ENCODE measurements around the gene STMP1. TPM values are rescaled to one million over a fixed set of nuclear protein-coding genes. Genes with fewer than 3 reads are reported as not detected.
"Not testable (repeated sequence)": the region's sequence is repeated elsewhere in the genome, so short reads cannot be mapped to it uniquely, and the experiment has no call there.

Gene STMP1
- total RNA-seq, 1 donor from 2014 or later, result 22.1 TPM

DNA sequence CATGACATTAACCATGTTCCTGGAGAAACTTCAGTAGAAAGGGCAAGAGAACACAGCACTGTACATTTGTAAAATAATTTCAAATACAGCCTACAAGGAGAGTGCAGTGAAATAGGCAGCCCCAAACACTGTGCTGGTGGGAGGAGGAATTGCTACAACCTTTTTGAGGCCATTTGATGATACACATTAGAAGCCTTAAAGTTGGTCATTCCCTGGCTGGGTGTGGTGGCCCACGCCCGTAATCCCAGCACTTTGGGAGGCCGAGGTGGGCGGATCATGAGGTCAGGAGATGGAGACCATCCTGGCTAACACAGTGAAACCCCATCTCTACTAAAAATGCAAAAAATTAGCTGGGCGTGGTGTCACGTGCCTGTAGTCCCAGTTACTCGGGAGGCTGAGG is 30.3 kb downstream of the STMP1 start:
- not testable (repeated sequence) for DNase-seq (ENCODE audit: extremely low read depth, low read depth, low spot score)

DNA sequence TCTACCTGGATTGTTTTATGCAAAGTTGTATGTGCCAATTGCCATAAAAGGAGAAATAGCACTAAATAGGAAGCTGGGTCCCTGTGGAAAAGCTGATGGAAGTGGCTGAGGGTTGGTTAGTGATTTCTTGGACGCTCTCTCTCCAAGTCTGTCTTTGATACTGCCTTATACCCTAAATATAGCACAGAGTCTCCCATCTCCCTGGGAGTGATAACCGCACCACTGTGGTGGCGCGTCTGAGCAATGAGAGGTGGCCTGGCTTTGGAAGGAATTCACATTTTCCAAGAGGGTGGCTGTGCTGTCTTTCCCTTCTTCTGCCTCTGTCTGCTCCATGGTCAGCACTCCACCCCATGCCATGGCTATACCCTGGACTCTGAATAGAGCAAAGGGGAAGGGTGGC is 31.2 kb downstream of the STMP1 start:
- no peak for DNase-seq (ENCODE audit: extremely low read depth, low read depth, low spot score)

DNA sequence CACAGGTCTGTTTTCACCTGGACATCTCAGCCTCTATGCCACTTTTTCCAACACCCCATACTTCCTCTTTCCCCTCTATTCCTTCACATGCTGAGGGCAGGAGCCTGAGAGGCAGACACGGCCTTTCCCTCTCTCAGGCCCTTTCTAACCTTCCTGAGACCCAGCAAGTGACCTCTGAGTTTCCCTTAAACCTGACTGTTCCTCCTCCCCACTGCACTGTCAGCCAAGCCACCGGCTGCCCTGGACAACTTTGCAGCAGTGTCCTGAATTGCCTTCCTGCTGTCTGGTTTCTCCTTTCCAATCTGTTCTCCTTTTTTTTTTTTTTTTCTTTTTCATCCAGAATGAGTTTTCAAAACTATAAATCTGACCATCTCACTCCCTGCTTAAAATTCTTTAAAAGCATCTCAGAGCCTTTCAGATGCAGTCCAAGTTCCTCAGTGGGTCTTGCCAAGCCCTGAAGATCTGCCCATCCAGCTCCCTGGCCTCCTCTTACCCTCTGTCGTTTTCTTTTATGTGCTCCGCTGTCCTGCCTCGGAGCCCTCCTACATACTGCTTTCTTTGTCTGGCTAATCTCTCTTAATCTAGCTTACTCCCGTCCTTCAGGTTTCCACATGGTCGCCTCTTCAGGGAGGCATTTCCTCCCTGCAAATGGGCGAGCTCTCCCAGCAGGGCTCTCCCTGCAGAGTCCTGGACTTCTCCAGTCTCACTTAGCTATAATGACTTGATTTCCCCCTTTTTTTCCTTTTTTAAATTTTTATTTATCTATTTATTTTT is 35.1 kb downstream of the STMP1 start:
- no peak for DNase-seq (ENCODE audit: extremely low read depth, low read depth, low spot score)

DNA sequence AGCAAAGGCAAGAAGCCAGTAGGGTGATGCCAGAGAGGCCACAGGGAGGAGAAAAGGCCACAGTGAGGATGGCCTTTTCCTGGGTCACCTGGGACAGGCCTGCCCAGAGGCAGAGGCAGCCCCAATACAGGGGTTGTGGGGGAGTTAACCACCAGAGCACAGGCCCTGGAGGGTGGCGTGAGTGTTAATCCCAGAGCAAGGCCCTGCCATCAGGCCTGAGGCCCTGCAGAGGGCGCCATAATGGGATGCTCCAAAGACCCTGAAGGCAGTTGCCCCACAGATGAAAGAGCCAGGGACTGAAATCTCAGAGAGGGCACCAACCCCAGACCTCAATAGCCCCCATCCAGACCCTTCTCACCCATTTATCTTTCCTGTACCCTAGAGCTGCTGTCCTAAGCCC is 41.8 kb downstream of the STMP1 start:
- DNase-seq (ENCODE audit: extremely low read depth, low read depth, low spot score), result no peak

DNA sequence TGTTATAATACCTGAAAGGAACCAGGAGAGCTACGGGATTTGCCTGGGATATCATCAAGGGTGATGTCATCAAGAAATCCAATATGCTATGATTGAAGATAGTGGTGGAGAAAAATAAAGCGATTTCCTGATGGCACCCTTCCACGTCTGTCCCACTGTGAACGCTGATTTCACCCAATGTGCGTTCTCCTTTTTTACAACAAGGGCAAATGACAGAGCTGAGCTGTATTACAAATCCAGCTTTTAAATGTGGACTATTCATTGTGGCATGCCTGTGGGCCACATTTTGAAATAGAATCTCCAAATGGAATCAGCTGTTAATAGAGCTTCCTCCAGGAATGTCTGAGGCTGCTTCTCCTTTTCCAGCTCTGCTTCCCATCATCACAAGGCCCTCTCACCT is 42.4 kb downstream of the STMP1 start:
- DNase-seq (ENCODE audit: extremely low read depth, low read depth, low spot score), result no peak

DNA sequence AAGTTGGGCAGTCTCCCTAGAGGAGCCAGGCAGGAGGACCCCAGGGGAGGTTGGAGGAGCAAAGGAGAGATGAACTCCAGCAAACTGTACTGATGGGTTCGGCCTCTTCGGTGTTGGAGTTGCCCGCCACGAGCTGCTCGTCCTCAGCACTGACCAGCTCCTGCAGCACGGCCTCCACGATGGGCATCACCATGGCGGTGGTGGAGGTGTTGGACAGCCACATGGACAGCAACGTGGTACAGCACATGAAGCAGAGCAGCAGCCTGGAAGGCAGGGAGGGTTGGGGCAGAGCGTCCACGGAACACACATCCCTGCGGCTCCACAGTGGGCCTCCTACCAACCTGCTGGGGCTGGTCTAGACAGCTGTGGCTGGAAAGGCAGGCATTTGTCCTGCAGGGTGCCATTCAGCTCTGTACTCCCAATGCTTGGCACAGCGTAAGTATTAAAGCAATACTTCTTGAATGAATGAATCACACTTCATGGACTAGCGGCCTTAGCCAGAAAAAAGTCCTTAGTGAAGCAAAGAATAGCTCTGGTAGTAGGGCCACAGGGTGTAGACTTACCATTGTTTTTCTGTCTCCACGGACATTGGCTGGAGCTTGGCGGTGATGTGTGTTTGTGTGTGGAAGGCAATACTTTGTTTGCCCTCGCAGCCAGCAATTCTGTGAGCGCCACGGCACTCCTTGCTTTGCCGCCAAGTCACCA is 43.9 kb downstream of the STMP1 start:
- DNase-seq (ENCODE audit: extremely low read depth, low read depth, low spot score), result no peak

DNA sequence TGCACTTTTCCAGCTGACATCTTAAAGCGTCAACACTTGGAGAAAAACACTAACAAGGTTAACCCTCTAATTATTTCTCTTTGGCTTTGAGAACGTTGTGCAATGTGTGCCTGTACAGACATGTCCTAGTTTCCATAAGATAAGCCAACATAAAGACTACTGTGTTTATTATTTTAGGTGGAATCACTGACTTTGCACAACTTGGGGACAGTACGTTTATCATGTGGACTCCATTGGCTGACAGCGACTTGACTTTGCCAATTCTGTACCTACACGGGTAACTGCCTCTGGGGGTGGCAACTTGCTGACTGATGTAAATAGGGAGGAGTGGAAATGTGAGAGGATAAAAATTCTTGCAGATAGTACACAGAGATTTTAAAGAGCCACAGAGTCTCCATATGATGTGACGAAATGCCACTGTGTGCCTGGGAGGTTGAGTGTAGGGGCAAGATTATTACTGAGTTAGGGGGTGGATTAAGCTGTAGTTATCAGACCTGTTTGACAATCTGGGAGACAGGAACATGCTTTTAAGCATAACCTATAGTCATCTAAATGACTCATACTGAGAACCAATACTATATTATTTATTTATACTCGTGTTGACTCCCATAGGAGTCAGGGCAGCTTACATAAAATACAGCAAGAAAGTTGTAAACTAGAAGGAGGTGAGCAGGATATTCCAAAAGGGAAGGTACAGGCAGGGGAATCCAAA is 44.7 kb downstream of the STMP1 start:
- DNase-seq (ENCODE audit: extremely low read depth, low read depth, low spot score), result no peak

DNA sequence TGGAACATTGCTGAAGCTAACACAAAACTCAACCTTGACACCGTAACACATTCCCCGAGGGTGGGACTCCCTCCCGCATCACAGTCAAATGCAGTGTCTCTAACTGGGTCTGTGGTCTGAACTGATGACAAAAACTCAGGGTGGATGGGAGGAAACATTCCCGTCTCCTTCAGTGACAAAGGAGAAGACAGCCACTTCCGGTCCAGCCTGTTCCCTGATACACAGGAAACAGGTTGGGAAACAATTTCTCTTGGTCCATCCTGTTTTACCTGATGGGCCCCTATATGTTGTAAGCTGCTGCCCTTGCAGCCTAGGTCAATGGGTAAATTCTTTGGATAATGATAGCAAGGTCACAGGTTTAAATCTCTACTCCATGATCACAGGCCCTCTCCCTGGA is 45.3 kb downstream of the STMP1 start:
- no peak for DNase-seq (ENCODE audit: extremely low read depth, low read depth, low spot score)

DNA sequence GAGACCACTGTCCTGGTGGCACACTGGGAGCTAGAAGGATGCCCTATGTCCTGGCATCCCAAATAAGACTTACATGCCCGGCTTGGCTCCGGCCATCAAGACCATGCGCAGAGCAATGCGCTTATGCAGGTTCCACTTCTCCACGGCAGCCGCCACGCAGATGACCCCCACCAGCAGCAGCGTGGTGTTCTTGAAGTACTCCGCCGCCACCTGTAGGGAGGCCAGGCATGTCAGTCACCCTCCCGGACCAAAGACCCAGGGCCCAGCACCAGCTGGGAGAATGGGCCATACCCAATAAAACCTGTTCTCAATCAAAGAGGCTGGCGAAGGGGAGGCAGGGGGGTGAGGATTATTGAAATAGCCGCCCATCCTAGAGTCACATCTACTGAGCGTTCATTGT is 45.7 kb downstream of the STMP1 start:
- DNase-seq (ENCODE audit: extremely low read depth, low read depth, low spot score), result no peak

DNA sequence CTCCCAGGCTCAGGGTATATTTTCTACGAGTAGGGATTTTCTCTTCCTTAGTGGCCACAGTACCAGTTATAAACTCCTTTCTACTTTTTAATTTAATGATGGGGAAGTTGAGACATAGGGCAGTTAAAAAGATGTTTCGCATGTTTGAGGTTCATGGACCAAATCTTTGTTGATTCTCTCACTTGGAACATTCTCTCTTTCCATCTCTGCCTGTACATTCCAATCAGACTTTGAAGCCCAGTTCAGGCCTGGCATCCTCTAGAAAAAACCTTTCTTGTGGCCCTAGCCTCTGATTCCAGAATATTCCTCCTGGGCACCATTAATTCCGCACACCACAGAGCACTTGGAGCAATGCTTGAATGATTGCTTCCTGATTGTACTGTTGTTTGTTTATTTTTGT is 47.2 kb downstream of the STMP1 start:
- DNase-seq (ENCODE audit: extremely low read depth, low read depth, low spot score), result no peak

DNA sequence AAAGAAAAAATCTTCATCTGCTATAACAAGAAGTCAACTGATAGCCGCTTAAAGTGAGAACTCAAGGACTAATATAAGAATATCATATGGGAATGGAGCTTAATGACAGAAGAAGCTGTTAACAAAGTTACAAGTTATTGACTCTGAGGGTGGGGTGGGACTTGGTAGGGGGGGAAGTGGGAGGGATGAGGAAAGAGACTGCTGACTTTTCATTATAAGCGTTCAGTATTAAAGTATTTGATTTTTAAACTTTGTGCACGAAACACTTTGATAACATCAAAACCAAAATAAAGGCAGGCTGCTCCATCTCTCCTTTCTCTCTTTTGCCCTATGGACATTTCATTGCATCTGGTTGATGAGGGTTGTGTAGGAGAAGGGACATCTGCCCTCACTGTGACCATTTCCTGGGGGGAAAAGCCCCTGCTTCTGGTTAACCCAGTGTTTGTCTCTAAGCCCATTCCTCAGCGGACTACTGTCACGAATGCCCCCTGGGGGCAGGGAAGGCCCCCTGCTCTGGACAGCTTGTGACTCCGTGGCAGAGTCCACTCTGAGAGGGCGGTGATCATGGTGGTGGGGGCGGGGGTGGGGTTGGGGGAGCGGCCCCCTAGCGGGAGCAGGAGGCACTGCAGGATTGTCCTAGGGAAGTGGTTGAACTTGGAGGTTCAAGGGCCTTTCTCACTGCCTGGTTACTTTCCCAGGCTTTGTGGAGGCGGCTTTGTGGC is 48.3 kb downstream of the STMP1 start:
- no peak for DNase-seq (ENCODE audit: extremely low read depth, low read depth, low spot score)

DNA sequence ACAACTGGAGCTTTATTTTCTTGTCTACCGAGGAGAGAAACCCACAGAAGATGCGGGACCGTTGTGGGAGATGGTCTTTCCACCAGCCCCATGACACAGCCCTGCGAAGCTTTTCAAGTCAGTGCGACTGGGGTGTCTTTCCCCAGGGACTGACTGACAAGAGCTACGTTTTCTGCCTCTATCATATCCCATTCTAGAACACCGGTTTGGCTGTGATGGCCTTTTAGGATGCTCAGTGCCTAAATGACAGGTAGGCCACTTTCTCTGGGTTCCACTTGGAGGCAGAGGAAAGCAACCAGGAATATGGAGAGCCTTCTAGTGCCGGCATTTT is 48.8 kb downstream of the STMP1 start:
- DNase-seq (ENCODE audit: extremely low read depth, low read depth, low spot score), result no peak

DNA sequence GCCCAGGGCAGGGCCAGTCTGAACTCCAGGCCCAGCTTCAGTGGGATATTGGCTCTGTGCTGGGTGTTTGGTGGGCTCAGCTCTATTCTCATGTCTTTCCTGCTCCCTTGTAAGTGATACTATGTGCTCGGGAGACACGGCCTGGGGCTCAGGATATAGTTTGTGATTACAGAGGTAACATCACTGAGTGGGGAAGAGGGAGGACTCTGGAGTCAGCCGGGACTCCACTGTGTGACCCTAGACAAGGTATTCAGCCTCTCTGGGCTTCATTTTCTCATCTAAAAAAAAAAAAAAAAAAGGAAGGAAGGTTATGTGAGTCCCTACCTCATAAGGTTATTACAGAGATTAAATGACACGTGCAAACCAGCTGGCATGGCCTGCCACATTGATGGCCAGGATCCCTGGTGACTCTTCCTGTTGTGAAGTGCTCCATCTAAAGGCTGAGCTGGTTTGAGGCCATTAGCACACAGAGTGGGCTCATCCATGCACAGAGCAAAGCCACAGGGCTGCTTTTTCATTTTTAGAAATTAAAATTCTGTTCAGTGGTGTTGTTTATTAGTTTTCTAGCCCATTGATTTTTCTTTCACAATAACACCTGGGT is 50.0 kb downstream of the STMP1 start:
- no peak for DNase-seq (ENCODE audit: extremely low read depth, low read depth, low spot score)

DNA sequence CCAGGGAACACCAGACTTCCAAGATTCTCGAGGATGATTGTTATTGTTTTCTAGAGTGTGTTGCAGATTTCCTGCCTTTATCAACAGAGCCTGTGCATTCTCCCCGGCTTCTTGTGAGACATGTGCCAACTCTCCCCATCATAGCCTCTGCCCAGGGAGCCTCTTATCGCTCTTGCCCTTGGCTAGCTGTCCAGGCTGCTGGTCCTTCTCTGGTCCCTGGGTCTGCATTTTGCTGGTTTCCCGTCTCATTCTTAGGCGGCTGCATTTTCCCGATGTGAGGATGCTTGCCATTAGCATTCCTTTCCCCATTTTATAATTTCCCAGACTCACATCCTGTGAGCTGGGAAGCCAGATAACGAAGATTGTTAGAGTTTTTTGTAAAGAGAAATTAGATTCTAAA is 50.5 kb downstream of the STMP1 start:
- no peak for DNase-seq (ENCODE audit: extremely low read depth, low read depth, low spot score)

DNA sequence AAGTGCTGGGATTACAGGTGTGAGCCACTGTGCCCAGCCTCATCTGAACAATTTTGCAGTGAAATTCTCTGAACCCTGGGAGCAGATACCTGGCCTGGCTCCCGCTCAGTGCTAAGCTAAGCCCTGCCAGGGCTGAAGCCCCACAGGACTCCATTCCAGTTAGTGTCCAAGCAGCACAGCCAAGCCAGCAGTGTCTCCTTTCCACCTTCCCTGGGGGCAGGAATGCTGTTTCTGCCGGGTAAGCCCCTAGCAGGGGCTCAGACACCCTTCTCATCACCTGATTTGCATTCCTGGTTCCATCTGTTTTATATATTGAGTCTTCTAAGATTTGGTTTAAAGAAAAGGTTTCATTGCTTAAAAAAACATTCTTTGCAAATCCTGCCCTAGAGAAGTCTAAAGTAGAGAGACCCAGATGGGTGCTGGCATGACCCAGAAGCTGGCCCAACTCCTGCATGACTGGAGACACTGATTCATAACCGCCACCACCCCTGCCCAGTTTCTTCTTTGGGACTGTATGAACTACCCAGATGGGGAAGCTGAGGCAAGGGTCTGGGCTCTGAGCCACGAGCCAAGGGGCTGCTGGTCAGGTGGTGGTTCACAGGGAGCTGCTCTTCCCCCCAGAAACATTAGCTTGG is 51.6 kb downstream of the STMP1 start:
- DNase-seq (ENCODE audit: extremely low read depth, low read depth, low spot score), result no peak

DNA sequence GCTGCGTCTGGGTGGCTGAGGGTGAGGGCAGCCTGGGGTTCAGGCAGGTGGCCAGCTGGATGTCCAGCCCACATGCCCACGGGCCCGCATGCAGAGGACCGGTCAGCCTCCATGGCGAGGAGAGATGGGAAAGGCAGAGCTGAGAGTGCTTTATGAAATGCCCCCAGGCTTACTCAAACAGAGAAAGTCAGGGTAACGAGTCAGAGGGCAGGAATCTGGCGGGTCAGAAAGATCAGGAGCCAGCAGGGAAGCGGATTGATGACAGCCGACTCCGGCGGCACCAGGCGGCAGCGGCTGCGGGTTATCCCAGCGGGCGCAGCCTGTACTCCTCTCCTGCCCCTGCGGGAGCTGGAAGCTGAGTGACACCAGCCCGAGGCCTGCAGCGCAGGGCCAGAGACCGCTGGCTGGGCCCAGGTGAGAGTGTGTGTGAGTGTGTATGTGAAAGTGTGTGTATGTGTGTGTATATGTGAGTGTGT is 52.3 kb downstream of the STMP1 start:
- DNase-seq (ENCODE audit: extremely low read depth, low read depth, low spot score), result no peak

DNA sequence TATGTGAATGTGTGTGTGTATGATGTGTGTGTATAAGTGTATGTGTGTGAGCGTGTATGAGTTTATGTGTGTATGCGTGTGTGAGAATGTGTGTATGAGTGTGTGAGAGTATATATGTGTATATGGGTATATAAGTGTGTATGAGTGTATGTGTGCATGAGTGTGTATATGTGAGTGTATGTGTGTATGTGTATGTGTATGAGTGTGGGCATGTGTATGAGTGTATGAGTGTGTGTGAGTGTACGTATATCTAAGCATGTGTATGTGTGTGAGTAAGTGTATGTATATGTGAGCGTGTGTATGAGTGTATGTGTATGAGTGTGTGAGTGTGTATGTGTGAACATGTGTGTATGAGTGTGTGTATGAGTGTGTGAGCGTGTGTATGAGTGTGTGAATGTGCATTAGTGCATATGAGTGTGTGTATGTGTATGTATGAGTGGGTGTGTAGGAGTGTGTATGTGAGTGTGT is 52.8 kb downstream of the STMP1 start:
- DNase-seq (ENCODE audit: extremely low read depth, low read depth, low spot score), result no peak

DNA sequence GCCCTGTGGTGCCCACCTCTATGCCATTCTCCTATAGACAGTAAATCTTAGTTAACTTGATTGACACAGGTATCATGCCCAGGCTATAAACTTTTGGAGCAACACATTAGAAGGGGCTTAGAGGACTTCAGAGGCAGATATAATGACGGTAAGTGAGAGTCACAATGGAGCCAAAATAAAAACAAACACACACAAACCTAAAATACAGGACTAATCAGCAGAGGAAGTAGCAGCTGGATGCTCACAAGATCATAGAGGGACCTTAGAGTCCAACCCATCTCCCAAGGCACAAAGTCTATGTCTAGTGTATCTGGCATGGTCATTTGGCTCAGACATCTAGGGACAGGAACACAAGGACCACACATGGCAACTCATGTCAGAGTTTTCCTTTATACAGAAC is 53.4 kb downstream of the STMP1 start:
- no peak for DNase-seq (ENCODE audit: extremely low read depth, low read depth, low spot score)

DNA sequence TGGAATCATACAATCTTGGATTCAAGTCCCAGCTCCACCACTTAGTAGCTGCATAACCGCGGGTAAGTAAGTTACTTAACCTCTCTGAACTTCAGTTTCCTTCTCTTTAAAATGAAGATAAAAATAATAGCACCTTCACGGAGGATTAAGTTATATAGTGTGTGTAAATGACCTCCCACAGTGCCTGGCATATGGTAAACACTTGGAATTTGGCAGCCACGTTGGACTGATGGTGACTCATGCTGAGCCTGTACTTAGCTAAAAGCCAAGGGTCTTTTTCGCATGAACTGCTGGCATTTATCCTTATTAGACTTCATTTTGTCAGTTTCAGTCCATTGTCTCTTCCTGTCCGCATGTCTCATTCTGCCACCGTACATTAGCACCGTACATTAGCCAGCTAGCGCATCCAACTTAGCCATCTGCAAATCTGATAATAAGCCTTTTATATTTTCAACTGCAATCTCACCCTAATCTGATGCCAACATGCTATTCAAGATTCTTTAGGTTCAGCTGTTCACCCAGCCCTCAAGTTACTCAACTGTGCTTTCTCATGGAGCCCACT is 54.4 kb downstream of the STMP1 start:
- no peak for DNase-seq (ENCODE audit: extremely low read depth, low read depth, low spot score)

DNA sequence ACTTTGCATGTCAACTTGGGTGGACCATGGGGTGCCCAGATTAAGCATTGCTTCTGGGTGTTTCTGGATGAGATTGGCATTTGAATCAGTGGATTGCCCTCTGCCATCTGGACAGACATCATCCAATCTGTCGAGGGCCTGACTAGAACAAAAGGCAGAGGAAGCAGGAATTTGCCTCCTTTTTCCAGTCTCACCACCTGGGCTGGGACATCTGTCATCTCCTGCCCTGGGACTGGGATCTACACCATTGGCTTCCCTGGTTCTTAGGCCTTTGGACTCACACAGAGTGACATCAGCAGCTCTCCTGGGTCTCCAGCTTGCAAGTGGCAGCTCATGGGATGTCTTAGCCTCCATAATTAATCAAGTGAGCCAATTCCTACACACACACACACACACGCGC is 55.4 kb downstream of the STMP1 start:
- no peak for DNase-seq (ENCODE audit: extremely low read depth, low read depth, low spot score)

All from glomerular endothelial cell (primary cell).